Smooth muscle cell of the brain vasculature (primary cell): Measurements from ENCODE around the gene ANKRD6.
"Not testable (repeated sequence)": the region's sequence is repeated elsewhere in the genome, so short reads cannot be mapped to it uniquely, and the experiment has no call there.

Experiments
- DNase-seq: peaks from one replicate; pipeline ENCODE4 v3.0.0-alpha.2; 2012; ENCODE audit warnings: low read depth, low spot score

Gene ANKRD6

GRCh38 chr6:89432875-89433251 is at the start of gene ANKRD6:
ANKRD6 (plus strand) TSS chr6:89433152; CDS start chr6:89566977, 133,825 bp downstream.
- DNase-seq, result no peak

GRCh38 chr6:89385156-89385667 is 47.7 kb upstream of the ANKRD6 start:
- no peak for DNase-seq

- DNase-seq, result no peak
Measured at GRCh38 chr6:89385846-89386245, 47.1 kb upstream of the ANKRD6 start.

- no peak for DNase-seq
Measured at GRCh38 chr6:89386917-89387491, 45.9 kb upstream of the ANKRD6 start.

- no peak for DNase-seq
Measured at GRCh38 chr6:89387516-89388201, 45.3 kb upstream of the ANKRD6 start.

GRCh38 chr6:89388846-89389245 is 44.1 kb upstream of the ANKRD6 start:
- no peak for DNase-seq

GRCh38 chr6:89392823-89393222 is 40.1 kb upstream of the ANKRD6 start:
- DNase-seq, result no peak

- no peak for DNase-seq
Measured at GRCh38 chr6:89393659-89394058, 39.3 kb upstream of the ANKRD6 start.

- not testable (repeated sequence) for DNase-seq
Measured at GRCh38 chr6:89397884-89398283, 35.1 kb upstream of the ANKRD6 start.

- DNase-seq, result no peak
Measured at GRCh38 chr6:89398762-89399525, 34.0 kb upstream of the ANKRD6 start.

GRCh38 chr6:89400050-89400449 is 32.9 kb upstream of the ANKRD6 start:
- DNase-seq, result no peak

GRCh38 chr6:89400912-89401399 is 32.0 kb upstream of the ANKRD6 start:
- no peak for DNase-seq

GRCh38 chr6:89402776-89403175 is 30.2 kb upstream of the ANKRD6 start:
- no peak for DNase-seq

GRCh38 chr6:89404512-89404911 is 28.4 kb upstream of the ANKRD6 start:
- DNase-seq, result no peak

GRCh38 chr6:89406141-89406540 is 26.8 kb upstream of the ANKRD6 start:
- no peak for DNase-seq

GRCh38 chr6:89409461-89410035 is 23.4 kb upstream of the ANKRD6 start:
- DNase-seq, result no peak

- DNase-seq, result no peak
Measured at GRCh38 chr6:89410231-89410761, 22.7 kb upstream of the ANKRD6 start.

- no peak for DNase-seq
Measured at GRCh38 chr6:89410788-89411144, 22.2 kb upstream of the ANKRD6 start.

GRCh38 chr6:89411145-89412070 is 21.5 kb upstream of the ANKRD6 start:
- DNase-seq, result no peak

GRCh38 chr6:89412071-89413005 is 20.6 kb upstream of the ANKRD6 start, which contains the start of gene RRAGD:
RRAGD (minus strand) TSS chr6:89412273; CDS start chr6:89411993, 280 bp downstream.
- no peak for DNase-seq
